ENCODE data around the gene PGD. TPM values are rescaled to one million over a fixed set of nuclear protein-coding genes. Genes with fewer than 3 reads are reported as not detected.

The PGD gene
- total RNA-seq = 166 TPM
- long read RNA-seq, transcript PGD-201 (13 exons, 1,885 nt) = major isoform, 219 of 264 reads
- long read RNA-seq, partial matches to known transcripts = 35 of 264 reads
- long read RNA-seq, other reads (novel, unspliced or antisense) = 9 of 264 reads

GRCh38 chr1:10398734-10399443 lies at the start of gene PGD:
Gene PGD, plus strand, starts transcription at chr1:10399064. Its CDS starts 54 bp downstream, at chr1:10399118.
- H3K36me3 ChIP-seq = peaks cover 13% of the 10 kb centered on the region
- peak; percentile 98 for ATAC-seq
- H3K4me3 ChIP-seq = peak within 1 kb of the TSS; percentile 96
- peak; percentile 12 for TF ChIP-seq CTCF (IDR thresholded peaks at IDR 0.05)
- H3K4me1 ChIP-seq = peaks cover 16% of the 10 kb centered on the region
- peak; percentile 100 for DNase-seq
- H3K27me3 ChIP-seq = no peaks in the 10 kb centered on the region
- intact Hi-C loops (cut with DNase I) = no loop called here
- H3K27ac ChIP-seq = peak within 1 kb of the TSS; percentile 93
- H3K9me3 ChIP-seq = no peaks in the 10 kb centered on the region

- H3K27me3 ChIP-seq = no peaks in the 10 kb centered on the region
- ATAC-seq (no peak), DNase-seq (no peak)
- no peaks in the 10 kb centered on the region for H3K9me3 ChIP-seq
- peaks cover 41% of the 10 kb centered on the region for H3K36me3 ChIP-seq
- no peak overlapping the region for H3K4me3 ChIP-seq
- intact Hi-C loops (cut with DNase I) = no loop called here
- no peak for TF ChIP-seq CTCF (IDR thresholded peaks at IDR 0.05)
- no peaks in the 10 kb centered on the region for H3K4me1 ChIP-seq
- H3K27ac ChIP-seq = no peak overlapping the region
These were observed 45.6 kb upstream of the PGD start for GRCh38 chr1:10353282-10353681.

GRCh38 chr1:10353693-10354092 lies 45.2 kb upstream of the PGD start:
- no peak overlapping the region for H3K4me3 ChIP-seq
- H3K4me1 ChIP-seq = no peaks in the 10 kb centered on the region
- intact Hi-C loops (cut with DNase I) = no loop called here
- no peaks in the 10 kb centered on the region for H3K27me3 ChIP-seq
- DNase-seq (no peak), ATAC-seq (no peak)
- H3K36me3 ChIP-seq = peaks cover 37% of the 10 kb centered on the region
- no peaks in the 10 kb centered on the region for H3K9me3 ChIP-seq
- TF ChIP-seq CTCF (IDR thresholded peaks at IDR 0.05) = no peak
- H3K27ac ChIP-seq = no peak overlapping the region

- intact Hi-C loops (cut with DNase I) = no loop called here
- Histone ChIP-seq H3K9me3 (no peaks in the 10 kb centered on the region), H3K27ac (no peak overlapping the region), H3K27me3 (no peaks in the 10 kb centered on the region), H3K4me1 (no peaks in the 10 kb centered on the region), H3K4me3 (no peak overlapping the region), H3K36me3 (peaks cover 40% of the 10 kb centered on the region)
- DNase-seq (no peak), ATAC-seq (no peak)
- TF ChIP-seq CTCF (IDR thresholded peaks at IDR 0.05) = no peak
These were observed 38.8 kb upstream of the PGD start for GRCh38 chr1:10360045-10360444.

- TF ChIP-seq CTCF (IDR thresholded peaks at IDR 0.05) = no peak
- no peaks in the 10 kb centered on the region for H3K4me1 ChIP-seq
- H3K27ac ChIP-seq = no peak overlapping the region
- H3K9me3 ChIP-seq = no peaks in the 10 kb centered on the region
- DNase-seq (no peak), ATAC-seq (no peak)
- no peak overlapping the region for H3K4me3 ChIP-seq
- intact Hi-C loops (cut with DNase I) = no loop called here
- no peaks in the 10 kb centered on the region for H3K27me3 ChIP-seq
- peaks cover 55% of the 10 kb centered on the region for H3K36me3 ChIP-seq
These were observed 37.3 kb upstream of the PGD start for GRCh38 chr1:10361515-10361914.
